HG02840 (cell line): ENCODE measurements around the gene TSPAN14.
"Not testable (repeated sequence)": the region's sequence is repeated elsewhere in the genome, so short reads cannot be mapped to it uniquely, and the experiment has no call there.

Experiments used
- ATAC-seq: cut with Tn5 transposase; IDR thresholded peaks from one replicate; pipeline ENCODE4 v1.9.1; 2021; ENCODE audit warnings: mild to moderate bottlenecking, moderate library complexity, moderate number of reproducible peaks; ENCODE audit not compliant: unreplicated experiment, low FRiP score

The TSPAN14 gene, protein sequence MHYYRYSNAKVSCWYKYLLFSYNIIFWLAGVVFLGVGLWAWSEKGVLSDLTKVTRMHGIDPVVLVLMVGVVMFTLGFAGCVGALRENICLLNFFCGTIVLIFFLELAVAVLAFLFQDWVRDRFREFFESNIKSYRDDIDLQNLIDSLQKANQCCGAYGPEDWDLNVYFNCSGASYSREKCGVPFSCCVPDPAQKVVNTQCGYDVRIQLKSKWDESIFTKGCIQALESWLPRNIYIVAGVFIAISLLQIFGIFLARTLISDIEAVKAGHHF

DNA sequence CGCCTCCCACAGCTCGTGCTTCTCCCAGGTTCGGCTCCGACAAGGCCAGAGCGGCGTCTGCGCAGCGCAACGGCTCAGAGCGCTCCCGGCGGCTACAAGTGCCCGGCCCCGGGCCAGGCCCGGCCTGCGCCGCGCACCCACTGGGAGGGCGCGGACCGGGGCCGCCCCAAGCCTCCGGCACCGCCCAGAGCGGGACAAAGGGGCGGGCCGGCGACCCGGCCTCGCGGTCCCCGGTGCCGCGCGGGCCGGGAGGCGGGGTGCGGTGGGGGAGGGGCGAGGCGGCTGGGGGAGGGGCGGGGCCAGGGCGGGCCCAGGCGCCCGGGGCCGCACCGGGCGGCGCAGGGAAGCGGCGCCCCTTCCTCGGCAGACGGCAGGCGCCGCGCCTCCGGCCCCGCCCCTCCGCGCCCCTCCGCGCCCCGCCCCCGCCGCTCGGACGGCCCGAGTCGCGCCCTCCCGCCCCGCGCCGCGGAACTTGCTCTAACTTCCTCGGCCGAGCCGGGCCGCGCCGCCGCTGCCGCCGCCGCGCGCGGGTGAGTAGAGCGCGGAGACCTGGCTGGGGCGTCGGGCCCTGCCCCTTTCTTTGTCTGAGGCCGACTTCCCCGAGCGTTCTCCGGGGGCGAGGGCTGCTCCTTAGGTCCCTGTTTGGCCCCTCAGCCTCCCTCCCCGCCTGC, at the start of gene TSPAN14:
Gene TSPAN14 (plus strand): TSS at position 469 of the 671 bp plus-strand sequence. CDS start 34,924 bp downstream, outside the sequence.
- peak; percentile 61 for ATAC-seq

DNA sequence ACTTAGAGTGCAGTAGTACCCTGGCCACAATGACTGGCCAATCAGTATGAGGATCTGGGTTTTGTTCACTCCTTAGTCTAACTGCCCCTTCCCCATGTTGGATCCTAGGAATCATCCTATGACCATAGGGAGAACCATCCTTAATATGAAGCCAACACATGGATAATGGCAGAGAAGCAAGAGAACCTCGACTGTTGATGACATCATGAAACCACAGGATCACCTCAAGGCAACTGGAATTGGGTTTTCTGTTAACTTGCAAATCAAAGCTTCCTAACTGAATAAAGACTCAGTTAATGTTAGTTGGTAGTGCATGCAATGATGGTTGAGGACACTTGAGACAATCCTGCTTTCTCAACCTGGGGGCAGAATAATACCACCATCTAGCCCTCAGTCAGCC, 49.1 kb upstream of the TSPAN14 start:
- ATAC-seq = no peak

DNA sequence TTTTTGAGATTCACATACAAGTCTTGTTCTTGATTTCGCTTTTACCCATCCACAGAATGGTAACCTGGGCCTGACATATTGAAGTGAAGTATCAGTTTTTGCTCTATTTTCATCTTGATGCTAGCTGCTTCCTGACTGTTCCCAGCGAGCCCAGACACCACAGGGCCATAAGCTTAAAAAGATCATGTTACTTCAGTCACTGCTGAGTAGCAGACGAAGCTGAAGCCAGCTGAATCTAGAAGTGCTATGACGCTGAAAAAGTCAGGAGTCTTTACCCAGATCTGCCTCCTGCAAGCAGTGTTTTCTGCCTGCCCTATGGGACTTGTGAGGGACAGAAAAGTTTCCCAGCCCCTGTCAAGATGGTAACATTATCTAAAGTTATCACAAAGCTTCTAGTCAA, 48.5 kb upstream of the TSPAN14 start:
- no peak for ATAC-seq

DNA sequence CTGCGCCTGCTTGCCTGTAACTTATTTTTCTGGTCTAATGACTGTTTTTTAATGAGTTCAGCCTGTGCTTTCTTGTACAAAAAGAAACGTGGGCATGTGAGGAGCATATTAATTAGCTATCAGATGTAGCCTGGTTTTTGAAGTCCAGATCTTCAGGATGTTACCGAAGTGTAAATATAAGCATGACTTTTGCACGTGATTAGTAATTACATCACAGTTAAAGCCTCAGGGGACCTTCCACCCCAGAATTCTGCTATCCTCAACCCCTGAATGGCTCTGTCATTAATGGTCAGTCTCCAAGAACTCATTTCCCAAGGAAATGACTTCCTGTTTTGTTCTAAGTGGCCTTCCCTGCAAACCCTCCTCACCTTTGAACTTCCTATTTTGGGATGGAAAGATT, 47.9 kb upstream of the TSPAN14 start:
- no peak for ATAC-seq

DNA sequence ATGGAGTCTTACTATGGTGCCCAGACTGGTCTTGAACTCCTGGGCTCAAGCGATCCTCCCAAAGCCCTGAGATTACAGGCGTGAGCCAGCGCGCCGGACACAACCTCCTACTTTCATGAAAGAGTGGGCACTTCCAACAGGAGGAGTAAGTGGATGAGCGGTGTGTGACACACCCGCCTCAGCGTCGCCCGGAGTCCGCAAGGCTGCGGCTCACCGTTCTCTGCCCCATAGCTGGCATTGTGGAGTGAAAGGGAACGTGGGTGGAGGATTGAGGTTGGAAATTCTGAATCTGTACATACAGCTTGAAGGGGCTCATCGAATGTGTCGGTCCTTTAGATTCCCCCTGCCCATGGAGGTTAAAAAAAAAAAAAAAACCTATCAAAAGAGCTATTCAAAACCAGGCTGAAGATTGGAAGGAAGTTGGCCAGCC, 46.3 kb upstream of the TSPAN14 start:
- no peak for ATAC-seq

DNA sequence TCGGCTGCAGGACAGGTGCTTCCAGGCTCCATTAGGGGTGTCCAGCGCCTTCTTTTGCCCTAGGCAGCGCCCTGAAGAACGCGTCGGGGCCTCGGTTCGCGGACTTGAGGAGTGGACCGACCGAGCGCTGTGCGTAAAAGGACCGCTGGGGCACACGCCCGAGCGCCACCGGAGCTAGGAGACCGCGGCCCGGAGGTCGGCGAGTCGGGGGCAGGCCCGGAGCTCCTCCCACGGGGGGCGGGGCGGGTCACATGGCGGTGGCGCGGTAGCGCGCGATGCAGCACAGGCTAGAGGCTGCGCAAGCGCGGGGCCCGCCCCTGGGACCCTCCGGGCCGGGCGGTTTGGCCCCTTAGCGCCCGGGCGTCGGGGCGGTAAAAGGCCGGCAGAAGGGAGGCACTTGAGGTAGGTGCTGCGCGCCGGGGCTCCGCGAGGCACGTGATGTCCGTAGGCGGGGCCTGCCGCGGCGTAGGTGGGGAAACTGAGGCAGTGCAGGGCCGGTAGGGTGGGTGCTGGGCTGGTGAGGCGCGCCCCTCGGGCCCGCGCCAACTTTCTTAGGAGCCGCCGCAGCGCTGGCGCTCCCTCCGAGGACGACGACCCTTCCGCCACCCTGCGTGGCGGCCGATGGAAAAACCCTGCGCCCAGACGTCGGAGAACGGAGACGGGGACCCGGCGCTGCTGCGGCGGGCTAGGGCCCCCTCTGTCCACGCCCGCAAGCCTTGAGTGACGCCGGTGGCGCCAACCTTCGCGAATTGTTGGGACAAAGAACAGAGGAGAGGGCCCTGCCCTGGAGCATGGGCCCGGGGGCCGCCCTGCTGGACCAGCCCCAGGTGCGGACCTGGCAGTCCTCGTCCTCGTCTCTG, 45.6 kb upstream of the TSPAN14 start, which contains the start of gene PRXL2A:
Gene PRXL2A (plus strand): TSS at position 310 of the 860 bp plus-strand sequence. CDS start 11,917 bp downstream, outside the sequence.
- ATAC-seq = peak; percentile 92

DNA sequence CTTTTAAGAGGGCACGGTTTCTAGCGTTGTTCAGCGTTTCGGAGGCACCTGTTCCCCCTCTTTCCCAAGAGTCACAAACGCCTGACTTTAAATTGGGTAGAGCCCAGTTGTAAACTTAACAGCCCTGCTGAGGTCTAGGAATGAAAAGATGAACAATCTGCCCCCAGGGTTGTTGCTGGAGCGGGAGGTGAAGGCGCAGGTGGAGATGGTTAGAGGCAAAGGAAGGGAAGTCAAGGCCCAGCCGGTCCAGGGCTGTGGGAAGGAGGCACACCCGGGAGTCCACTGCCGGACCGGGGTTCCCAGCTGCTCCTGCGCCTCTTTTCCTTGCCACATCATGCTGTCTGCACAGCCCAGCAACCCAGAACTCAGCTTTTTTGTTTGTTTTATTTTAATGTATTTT, 45.0 kb upstream of the TSPAN14 start:
- no peak for ATAC-seq

DNA sequence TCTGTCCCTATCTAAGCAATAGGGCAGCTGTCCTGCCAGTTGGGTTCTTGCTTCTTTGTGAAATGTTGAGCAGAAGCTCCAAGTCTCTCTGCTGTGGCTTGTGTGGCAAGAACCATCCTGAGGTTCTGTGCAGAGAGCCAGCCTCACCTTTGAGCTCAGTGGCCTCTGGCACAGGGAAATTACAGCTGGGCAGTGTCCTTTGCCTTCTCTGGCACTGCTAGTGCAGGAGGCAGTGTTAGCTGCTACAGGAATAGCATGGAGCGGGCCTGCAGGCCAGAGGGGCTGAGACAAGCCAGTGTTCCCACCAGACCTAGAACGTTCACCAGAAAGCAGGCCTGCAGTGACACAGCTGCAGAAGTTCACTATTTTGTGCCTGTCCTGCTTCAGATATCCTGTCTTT, 44.0 kb upstream of the TSPAN14 start:
- ATAC-seq = no peak

DNA sequence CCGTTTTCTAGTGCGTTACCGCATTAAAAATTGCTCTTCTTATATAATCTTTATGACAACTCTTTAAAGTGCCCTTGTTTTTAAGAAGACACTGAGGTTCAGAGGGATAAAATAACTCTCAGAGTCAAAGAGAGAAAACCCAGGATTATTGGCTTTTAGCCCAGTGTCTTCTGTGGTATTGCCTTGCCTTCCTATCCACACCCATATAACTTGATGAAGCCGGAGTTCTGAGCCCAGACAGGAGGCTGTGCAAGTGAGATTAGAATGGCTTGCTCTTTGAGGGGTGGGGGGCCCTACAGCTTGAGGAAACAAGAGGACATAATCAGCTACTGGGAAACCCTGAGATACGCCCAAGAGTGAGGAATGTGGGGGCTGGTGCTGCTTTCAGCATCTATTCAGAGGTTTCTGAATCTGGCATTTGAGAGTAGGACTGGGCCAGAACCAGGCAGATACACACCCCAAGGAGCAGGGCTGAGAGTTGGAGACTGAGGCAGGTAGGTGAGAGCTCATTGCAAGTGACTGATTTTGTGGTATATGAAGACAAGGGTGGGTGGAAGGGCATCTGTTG, 43.4 kb upstream of the TSPAN14 start:
- ATAC-seq = no peak

DNA sequence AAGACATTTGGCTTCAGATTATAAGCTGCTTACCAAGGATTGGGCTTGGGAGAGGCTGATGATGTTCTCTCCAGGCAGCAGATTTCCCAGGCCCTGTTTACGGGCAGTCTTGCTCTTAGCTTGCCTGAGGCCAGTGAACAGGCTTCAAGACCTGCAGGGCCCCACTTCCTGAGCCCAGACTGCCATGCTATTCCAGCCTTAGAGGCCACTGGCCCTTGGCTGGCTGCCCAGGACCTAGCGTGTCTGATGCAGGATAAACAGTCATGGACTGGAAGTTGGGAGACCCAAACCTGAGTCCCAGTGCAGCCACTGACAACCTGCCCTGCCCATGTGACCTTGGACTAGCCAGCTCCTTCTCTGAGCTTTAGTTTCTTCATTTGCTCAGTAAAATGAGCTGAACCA, 42.8 kb upstream of the TSPAN14 start:
- ATAC-seq = no peak

DNA sequence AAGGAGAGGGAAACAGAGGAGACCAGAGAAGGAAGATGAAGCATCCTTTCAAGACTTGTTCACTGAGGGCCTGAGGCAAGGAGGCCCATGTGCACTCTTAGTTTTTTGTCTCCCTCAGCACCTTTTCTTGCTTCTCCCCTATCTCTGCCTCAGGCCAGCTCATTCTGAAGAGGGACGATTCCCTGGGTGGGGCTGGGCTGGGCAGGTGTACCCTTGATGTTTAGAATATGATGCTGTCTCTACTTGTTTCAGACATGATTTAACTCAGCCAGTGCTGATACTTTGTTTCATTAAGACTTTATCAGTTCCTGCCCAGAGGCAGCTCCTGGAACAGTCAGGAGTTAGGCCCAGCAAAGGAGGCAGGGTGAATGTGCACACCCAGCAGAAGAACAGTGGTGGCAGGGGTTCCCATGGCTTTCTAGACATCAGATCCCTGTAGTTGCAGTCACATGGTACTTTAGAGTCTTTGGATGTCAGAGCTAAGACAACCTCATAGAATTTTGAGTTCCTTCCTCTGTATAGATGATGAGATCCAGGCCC, 42.4 kb upstream of the TSPAN14 start:
- ATAC-seq = no peak

DNA sequence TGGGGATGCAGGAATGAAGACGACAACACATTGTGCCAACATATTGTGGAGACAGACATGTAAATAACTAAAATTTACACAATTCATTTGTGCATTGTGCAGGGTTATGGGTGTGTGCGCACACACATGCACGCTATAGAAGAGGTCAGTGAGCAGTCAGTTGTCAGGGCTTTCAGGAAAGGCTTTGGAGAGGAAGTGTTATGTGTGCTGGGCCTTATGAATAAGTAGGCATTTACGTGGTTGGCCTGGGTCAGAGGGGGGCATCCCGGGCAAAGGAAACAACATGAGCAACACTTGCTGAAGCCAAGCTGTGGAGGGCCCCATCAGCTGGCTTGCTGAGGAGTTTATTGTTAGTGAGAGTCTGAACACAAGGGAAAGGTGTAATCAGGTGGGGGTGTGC, 41.6 kb upstream of the TSPAN14 start:
- ATAC-seq = no peak

DNA sequence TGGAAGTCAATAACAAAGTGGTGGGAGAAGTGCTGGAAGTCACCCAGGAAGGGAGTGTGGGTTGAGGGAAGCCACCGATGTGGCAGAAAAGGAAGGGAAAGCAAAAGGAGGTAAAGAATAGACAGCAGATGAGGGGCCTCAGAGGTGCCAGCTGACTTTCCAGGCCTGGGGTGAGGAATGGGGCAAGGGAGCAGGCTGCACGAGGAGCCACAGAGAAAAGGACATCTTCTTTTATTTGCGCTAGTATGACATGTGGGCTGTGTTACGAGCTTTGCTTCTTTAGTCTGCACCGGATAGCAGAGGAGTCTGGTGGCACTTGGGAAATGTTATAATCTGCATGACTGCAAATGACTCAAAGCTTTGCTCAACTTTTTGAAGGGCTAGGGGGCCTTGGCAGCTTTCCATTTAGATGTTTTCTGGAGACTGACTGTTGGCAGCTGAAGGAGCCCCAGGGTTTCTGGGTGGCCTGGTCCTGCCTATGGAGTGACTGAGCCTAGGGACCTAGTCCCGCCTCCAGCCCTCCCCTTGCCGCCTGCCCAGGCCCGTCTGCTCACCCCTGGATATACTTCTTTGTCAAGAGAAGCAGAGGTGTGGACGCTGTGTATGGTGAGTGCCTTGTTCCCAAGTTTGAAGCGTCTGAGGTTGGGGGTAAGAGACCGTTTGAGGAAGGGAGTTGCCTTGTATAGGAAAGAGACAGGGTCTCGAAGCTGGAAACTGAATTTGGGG, 40.7 kb upstream of the TSPAN14 start:
- ATAC-seq = no peak

DNA sequence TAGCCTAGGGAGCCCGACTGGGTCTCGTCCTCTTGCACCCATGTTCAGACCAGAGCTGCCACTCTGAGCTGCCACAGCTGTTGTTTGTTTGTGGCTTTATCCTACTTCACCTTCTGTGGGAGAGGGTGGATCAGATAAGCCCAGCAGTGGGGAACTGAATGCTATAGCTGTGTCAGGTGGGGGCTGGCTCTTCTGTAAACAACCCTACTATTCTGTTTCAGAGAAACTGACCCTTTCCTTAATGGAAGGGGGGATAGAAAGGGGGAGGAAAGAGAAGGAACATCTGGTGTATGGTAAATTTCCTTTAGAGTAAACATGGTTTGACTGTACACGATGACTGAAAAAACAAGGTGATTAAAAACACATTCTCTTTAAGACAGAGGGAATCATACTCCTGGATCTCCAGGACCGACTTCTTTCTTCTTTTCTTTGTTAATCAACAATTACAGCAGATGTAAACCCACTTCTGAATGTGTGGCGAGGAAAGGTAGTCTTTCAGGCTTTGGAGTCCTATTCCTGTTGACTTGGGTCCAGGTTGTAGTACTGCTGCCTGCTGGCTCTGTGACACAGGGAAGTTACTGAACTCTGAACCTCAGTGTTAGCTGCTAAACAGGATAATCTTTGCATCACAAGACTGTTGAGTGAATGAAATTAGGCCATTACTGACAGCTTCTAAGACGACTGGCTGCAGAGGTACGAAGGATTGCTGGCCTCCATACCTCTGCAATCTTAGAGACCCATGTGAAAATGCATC, 39.8 kb upstream of the TSPAN14 start:
- ATAC-seq = no peak

DNA sequence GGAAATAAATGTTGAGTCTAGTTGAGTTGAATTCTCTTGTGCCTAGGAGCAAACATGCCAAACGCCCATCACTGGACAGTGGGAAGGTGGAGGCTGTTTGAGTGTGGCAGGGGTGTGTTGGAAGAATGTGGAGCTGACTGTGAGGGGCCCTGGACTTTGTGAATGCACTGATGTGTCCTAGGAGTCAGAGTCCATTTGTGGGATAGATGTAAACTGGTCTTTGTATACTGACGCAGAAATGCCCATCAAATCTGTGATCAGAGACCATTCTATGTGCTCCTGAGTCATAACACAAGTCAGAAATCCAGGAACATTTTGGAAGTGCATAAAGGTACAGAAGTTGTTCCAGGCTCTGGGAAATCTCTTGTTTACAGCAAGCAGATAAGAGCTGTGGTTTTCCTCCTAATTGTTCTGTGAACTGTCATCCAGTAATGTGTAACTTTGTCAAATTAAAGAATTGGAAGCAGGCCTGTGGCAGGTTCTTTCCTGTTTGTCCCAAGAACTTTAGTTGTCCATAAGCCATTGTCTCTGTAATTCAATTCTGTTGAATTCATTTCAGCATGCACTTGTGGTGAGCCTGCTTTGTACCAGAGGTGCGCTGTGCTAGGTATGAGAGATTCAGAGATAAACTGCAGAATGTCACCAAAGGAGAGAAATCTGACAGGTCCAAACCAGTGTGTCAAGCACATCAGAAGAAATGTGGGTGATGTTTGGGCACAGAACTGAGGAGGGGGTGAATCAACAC, 38.2 kb upstream of the TSPAN14 start:
- no peak for ATAC-seq

DNA sequence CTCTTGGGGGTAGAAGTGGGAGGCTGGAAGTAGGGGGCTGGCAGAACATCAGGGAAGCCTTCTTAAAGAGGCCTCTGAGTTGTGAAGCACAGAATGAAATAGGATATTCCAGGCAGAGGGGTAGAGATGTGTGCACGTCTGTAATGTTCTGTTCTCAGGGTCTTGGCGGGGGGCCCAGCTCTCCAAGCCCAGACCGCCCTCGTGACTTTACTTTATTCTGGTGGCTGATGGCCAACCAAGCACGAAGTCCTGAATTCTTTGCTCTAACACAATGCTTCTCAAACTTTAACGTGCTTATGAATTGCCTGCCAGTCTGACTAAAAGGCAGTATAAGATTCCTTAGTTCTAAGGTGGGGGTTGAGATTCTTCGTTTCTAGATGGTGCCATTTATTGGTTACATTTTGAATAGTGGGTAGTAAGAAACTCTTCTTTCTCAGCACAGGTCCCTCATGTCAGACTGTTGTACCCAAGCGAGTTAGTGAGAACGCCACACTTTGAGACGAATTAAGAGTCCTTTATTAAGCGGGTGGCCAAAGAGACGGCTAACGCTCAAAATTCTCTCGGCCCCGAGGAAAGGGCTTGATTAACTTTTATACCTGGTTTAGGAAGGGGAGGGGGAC, 37.5 kb upstream of the TSPAN14 start:
- ATAC-seq = no peak

DNA sequence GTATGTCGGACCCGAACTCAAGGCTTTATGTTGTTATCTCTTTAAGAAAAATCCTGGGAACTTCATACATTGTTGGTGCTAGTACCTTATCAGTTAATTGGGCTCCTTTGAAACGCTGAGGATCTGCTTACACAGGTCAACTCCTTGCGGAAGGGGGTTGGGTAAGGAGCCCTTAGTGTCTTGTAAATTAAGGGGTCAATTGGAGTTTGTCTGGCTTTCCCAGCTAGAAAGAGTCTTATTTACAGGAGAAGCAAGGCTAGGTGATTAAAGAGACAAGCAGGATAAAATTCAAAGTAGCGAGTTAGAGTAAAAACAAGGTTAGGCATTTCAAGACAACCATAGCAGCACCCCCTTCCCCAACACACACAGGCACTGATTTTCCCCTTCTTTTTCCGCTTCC, 36.9 kb upstream of the TSPAN14 start:
- ATAC-seq = not testable (repeated sequence)
